Measurements from ENCODE around the gene DPYSL3.

DPYSL3 gene

GRCh38 chr5:147512659-147513379, 3.0 kb upstream of the DPYSL3 start:
- no peak for DNase-seq (ENCODE audit: low read depth)

- DNase-seq (ENCODE audit: low read depth): no peak
Observed at GRCh38 chr5:147510885-147511284, 1.0 kb upstream of the DPYSL3 start.

- no peak for DNase-seq (ENCODE audit: low read depth)
Observed at GRCh38 chr5:147509041-147509709, 693 bp downstream of the DPYSL3 start.

GRCh38 chr5:147508711-147509040, 1.2 kb downstream of the DPYSL3 start:
- no peak for DNase-seq (ENCODE audit: low read depth)

- DNase-seq (ENCODE audit: low read depth): no peak
Observed at GRCh38 chr5:147507480-147508126, 2.3 kb downstream of the DPYSL3 start.

- no peak for DNase-seq (ENCODE audit: low read depth)
Observed at GRCh38 chr5:147504535-147504934, 5.3 kb downstream of the DPYSL3 start.

GRCh38 chr5:147504011-147504410, 5.9 kb downstream of the DPYSL3 start:
- DNase-seq (ENCODE audit: low read depth): no peak

GRCh38 chr5:147490989-147491388, 18.9 kb downstream of the DPYSL3 start:
- DNase-seq (ENCODE audit: low read depth): no peak

GRCh38 chr5:147487031-147487750, 22.7 kb downstream of the DPYSL3 start:
- DNase-seq (ENCODE audit: low read depth): no peak

GRCh38 chr5:147485814-147486213, 24.1 kb downstream of the DPYSL3 start:
- DNase-seq (ENCODE audit: low read depth): no peak

GRCh38 chr5:147485046-147485445, 24.8 kb downstream of the DPYSL3 start:
- no peak for DNase-seq (ENCODE audit: low read depth)

- DNase-seq (ENCODE audit: low read depth): no peak
Observed at GRCh38 chr5:147484708-147485020, 25.2 kb downstream of the DPYSL3 start.

- DNase-seq (ENCODE audit: low read depth): no peak
Observed at GRCh38 chr5:147483961-147484707, 25.7 kb downstream of the DPYSL3 start.

GRCh38 chr5:147483188-147483790, 26.6 kb downstream of the DPYSL3 start:
- DNase-seq (ENCODE audit: low read depth): no peak

GRCh38 chr5:147482706-147483180, 27.1 kb downstream of the DPYSL3 start:
- no peak for DNase-seq (ENCODE audit: low read depth)

- DNase-seq (ENCODE audit: low read depth): no peak
Observed at GRCh38 chr5:147481874-147482705, 27.8 kb downstream of the DPYSL3 start.

- DNase-seq (ENCODE audit: low read depth): no peak
Observed at GRCh38 chr5:147481376-147481775, 28.5 kb downstream of the DPYSL3 start.

GRCh38 chr5:147479949-147480348, 29.9 kb downstream of the DPYSL3 start:
- no peak for DNase-seq (ENCODE audit: low read depth)

- no peak for DNase-seq (ENCODE audit: low read depth)
Observed at GRCh38 chr5:147479444-147479843, 30.4 kb downstream of the DPYSL3 start.

- no peak for DNase-seq (ENCODE audit: low read depth)
Observed at GRCh38 chr5:147474140-147474539, 35.7 kb downstream of the DPYSL3 start.

All from activated T-cell treated with anti-CD3 and anti-CD28 coated beads for 24 hours (primary cell).